ENCODE measurements around the gene FHAD1.
A peak's percentile ranks its signal among the peaks of the same experiment; 100 is the strongest.

The FHAD1 gene

DNA sequence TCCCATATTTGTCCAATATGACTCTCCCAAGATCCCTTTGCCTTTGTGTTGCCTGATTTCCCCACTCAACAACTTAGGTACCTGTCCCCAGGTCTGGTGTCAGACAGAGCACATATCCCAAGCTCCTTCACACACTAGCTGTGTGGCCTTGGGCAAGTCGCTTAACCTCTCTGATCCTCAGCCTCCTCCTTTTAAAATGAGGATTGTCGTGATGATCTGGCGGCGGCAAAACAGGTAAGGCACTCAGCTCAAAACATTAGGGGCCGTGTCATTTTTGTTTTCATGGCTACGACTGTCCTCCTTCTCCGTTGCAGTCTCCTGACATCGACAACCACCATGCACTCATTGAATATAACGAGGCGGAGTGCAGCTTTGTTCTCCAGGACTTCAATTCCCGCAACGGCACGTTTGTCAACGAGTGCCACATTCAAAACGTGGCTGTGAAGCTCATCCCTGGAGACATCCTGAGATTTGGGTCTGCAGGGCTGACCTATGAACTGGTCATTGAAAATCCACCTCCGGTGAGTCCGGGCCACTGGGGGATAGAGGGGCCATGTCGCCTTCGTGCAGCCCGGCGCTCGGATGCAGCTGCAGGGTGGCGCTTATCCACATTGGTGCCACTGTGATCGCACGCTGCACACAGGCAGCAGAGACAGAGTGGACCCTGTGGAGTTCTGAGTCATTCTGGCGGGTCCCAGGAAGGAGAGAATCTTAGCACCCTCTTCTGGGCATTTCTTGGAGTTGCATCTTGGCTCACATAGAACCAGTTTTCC is 25.2 kb downstream of the FHAD1 start:
- DNase-seq (ENCODE audit: low read depth), result peak; percentile 17
- no peak overlapping the region for H3K4me3 ChIP-seq (ENCODE audit: low read depth, low read length)

DNA sequence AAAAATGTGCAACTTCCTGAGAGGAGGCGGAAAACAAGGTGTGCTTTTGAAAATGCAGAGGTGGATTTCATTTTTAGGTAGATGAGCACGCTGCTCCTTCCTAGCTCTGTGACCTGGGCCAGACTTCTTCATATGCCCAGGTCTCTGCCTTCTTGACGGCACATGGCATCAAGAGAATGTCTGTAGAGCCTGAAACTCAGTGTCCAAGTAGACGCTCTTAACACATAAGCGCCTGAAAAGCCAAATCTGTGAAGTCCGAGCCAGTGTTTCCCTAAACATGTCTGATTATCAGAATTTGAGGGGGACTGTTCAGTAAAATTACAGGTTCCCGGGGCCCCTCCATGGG is 25.7 kb downstream of the FHAD1 start:
- H3K4me3 ChIP-seq (ENCODE audit: low read depth, low read length), result no peak overlapping the region
- DNase-seq (ENCODE audit: low read depth), result no peak

- DNase-seq (ENCODE audit: low read depth), result no peak
- no peak overlapping the region for H3K4me3 ChIP-seq (ENCODE audit: low read depth, low read length)
Observed at GRCh38 chr1:15273274-15273673, 26.3 kb downstream of the FHAD1 start.

- no peak for DNase-seq (ENCODE audit: low read depth)
Observed at GRCh38 chr1:15275921-15276683, 29.1 kb downstream of the FHAD1 start.

GRCh38 chr1:15276691-15277446 is 29.8 kb downstream of the FHAD1 start:
- H3K4me3 ChIP-seq (ENCODE audit: low read depth, low read length), result no peak overlapping the region
- DNase-seq (ENCODE audit: low read depth), result no peak

More at GRCh38 chr1:15275921-15276683, 29.1 kb downstream of the FHAD1 start:
- H3K4me3 ChIP-seq (ENCODE audit: low read depth, low read length), result no peak overlapping the region

GRCh38 chr1:15277447-15277838 is 30.4 kb downstream of the FHAD1 start:
- H3K4me3 ChIP-seq (ENCODE audit: low read depth, low read length), result no peak overlapping the region
- no peak for DNase-seq (ENCODE audit: low read depth)

GRCh38 chr1:15277933-15278332 is 30.9 kb downstream of the FHAD1 start:
- DNase-seq (ENCODE audit: low read depth), result no peak
- H3K4me3 ChIP-seq (ENCODE audit: low read depth, low read length), result no peak overlapping the region

DNA sequence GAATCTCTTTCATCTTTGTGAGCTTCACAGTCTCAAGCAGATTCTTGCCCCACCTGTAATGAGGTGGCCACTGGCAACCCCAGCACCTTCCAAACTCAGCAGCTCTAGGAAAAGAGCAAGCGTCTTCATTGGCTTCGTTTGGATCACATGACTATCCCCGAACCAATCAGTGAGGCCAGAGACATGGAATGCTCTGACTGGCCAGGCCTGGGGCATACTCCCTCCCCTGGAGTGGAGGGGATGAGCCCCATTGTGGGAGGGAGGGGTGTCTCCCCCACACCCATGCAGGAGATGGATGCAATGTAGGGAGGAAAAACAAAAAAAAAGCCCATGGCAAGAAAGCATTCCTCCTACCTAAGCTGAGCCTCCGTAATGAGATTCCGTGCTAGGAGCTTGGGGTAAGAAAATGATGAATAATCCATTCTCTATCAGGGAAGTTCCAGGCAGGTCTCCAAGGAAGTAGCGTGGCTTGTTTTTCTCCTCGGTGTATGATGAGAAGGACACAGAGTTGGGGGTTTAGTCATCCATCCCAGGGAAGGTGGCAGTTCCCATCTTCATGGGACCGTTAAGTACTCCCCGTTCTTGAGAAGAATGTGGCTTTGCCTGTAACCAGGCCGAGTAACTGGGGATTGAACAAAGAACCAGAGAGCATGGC is 32.7 kb downstream of the FHAD1 start:
- H3K4me3 ChIP-seq (ENCODE audit: low read depth, low read length), result no peak overlapping the region
- DNase-seq (ENCODE audit: low read depth), result no peak

GRCh38 chr1:15280416-15280815 is 33.4 kb downstream of the FHAD1 start:
- DNase-seq (ENCODE audit: low read depth), result no peak
- no peak overlapping the region for H3K4me3 ChIP-seq (ENCODE audit: low read depth, low read length)

DNA sequence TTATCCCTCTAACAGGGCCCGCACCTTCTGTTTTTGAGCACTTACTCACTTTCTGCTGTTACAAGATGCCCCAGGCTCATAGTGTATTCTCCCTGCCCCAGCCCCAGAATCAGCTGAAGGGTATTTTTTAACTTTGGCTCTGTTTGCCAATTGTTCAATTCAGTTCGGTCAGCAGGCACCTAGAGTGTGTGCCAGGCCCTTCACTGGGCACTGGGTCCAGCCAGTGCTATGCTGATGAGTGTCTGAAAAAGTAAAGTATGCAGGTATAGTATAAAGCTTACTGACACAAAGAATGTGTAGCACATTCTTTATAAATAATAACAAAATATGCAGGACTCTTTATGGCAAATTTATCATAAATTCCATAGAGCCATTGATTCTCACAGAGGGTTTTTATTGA is 35.0 kb downstream of the FHAD1 start:
- DNase-seq (ENCODE audit: low read depth), result no peak
- H3K4me3 ChIP-seq (ENCODE audit: low read depth, low read length), result no peak overlapping the region

GRCh38 chr1:15282810-15283474 is 35.9 kb downstream of the FHAD1 start:
- DNase-seq (ENCODE audit: low read depth), result no peak
- H3K4me3 ChIP-seq (ENCODE audit: low read depth, low read length), result no peak overlapping the region

GRCh38 chr1:15283526-15283925 is 36.5 kb downstream of the FHAD1 start:
- no peak for DNase-seq (ENCODE audit: low read depth)
- no peak overlapping the region for H3K4me3 ChIP-seq (ENCODE audit: low read depth, low read length)

GRCh38 chr1:15286452-15286851 is 39.4 kb downstream of the FHAD1 start:
- no peak overlapping the region for H3K4me3 ChIP-seq (ENCODE audit: low read depth, low read length)
- no peak for DNase-seq (ENCODE audit: low read depth)

DNA sequence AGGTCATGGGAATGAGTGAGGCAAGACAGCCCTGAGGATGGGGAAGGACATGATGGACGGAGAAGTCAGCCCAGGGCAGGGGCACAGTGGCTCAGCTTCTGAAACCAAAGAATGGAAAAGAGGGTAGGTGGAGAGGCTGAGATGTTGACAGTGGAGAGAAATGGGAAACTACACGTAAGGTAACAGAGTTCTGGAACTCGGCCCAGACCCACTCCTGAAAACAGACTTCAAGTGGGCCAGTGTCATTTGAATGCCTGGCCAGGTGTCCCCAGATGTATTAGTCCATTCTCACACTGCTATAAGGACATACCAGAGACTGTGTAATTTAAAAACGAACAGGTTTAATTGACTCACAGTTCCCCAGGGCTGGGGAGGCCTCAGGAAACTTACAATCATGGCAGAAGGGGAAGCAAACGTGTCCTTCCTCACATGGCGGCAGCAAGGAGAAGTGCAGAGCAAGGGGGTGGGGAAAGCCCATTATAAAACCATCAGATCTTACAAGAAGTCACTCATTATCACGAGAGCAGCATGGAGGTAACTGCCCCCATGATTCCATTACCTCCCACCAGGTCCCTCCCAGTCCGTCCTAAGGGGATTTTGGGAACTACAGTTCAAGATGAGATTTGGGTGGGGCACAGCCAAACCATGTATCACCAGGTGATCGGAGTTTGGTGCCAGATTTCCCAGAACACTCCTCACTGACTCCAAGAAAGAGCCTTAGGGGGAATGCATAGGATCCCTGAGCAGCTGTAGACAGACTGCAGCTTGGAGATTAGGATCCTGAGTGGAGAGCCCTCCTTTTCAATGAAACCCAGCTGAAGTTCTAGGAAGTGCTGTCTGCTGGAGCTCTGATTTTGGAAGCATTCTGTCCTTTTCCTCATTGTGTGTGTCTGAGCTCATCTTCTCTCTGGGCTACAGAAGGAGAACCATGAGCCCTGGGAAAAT is 40.3 kb downstream of the FHAD1 start:
- DNase-seq (ENCODE audit: low read depth), result no peak
- H3K4me3 ChIP-seq (ENCODE audit: low read depth, low read length), result no peak overlapping the region

GRCh38 chr1:15288173-15288926 is 41.3 kb downstream of the FHAD1 start:
- no peak overlapping the region for H3K4me3 ChIP-seq (ENCODE audit: low read depth, low read length)

DNA sequence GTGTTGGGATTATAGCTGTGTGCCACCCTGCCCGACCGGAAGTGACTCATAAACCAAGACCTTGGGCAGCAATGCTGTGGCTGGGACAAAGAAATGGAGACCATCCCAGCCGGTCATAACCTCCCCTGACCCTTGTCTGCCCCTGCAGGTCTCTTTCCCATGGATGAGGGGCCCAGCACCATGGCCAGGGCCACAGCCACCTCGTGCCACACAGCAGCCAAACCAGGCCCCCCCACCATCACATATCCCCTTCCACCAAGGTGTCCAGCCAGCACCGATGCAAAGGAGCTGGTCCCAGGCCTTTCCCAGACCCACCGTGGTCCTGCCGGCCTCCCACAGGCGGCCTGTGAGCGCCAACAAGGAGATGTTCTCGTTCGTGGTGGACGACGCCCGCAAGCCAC is 42.2 kb downstream of the FHAD1 start:
- H3K4me3 ChIP-seq (ENCODE audit: low read depth, low read length), result no peak overlapping the region
- DNase-seq (ENCODE audit: low read depth), result no peak

More at GRCh38 chr1:15288173-15288926, 41.3 kb downstream of the FHAD1 start:
- no peak for DNase-seq (ENCODE audit: low read depth)

- no peak overlapping the region for H3K4me3 ChIP-seq (ENCODE audit: low read depth, low read length)
- DNase-seq (ENCODE audit: low read depth), result peak; percentile 51
Observed at GRCh38 chr1:15290382-15290781, 43.4 kb downstream of the FHAD1 start.

DNA sequence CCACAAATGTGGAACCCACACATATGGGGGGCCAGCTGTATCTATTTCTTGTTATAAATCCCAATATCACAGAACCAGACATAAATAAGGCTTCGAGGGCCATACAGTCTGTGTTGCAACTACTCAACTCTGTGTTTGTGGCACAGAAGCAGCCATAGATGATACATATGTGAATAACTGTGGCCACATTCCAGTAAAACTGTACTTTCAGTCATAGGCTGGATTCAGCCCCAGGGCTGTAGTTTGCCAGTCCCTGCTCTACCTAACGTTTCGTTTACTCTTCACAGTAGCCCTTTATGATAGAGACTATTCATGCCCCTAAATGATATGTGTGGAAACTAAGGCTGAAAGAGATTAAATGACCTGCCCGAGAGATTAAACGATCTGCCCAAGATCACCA is 48.7 kb downstream of the FHAD1 start:
- H3K4me3 ChIP-seq (ENCODE audit: low read depth, low read length), result no peak overlapping the region
- DNase-seq (ENCODE audit: low read depth), result no peak
